Cardiac fibroblast (primary cell): Measurements from ENCODE around the gene HUS1B.
"Not testable (repeated sequence)": the region's sequence is repeated elsewhere in the genome, so short reads cannot be mapped to it uniquely, and the experiment has no call there.

Experiments
- DNase-seq, 2 donors: peaks; one replicate each; pipeline versions ENCODE4 v3.0.0 to v3.0.0-alpha.2; 2010; ENCODE audit warnings: low read depth in 2 of 2
- H3K4me3 ChIP-seq, 2 donors: replicated peaks in 1 of 2; 1 replicate in 1 of 2; 2 replicates in 1 of 2; pipeline ENCODE4 v1.5.1; 2011; ENCODE audit warnings: low read depth in 2 of 2, low read length in 2 of 2, mild to moderate bottlenecking in 2 of 2, moderate library complexity in 1 of 2
- TF ChIP-seq, protein P1 (sequence below): IDR thresholded peaks from one replicate; pipeline ENCODE4 v1.5.1; 2011; ENCODE audit warnings: low read depth, mild to moderate bottlenecking, low read length, inconsistent platforms

Gene HUS1B

DNA sequence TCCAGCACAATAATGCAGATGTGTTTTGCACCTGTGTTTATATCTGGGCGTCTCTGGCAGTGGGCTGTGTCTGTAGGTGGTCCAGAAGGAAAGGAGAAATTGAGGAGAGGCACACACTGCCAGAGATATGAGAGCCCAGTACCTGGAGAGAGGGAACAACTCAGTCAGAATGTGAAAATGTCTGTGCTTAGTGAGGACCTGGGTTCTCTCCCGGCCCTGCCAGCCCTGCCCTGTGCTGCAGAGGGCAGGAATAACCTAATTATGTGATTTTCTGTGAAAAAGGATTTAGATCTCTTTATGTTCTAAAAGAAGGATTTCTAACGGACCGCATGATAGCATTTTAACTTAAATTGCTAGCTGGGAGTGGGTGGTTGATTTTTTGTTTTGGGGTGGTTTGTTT, 44.3 kb upstream of the HUS1B start:
- no peak for DNase-seq
- H3K4me3 ChIP-seq = no peak overlapping the region
- TF ChIP-seq, protein P1, sequence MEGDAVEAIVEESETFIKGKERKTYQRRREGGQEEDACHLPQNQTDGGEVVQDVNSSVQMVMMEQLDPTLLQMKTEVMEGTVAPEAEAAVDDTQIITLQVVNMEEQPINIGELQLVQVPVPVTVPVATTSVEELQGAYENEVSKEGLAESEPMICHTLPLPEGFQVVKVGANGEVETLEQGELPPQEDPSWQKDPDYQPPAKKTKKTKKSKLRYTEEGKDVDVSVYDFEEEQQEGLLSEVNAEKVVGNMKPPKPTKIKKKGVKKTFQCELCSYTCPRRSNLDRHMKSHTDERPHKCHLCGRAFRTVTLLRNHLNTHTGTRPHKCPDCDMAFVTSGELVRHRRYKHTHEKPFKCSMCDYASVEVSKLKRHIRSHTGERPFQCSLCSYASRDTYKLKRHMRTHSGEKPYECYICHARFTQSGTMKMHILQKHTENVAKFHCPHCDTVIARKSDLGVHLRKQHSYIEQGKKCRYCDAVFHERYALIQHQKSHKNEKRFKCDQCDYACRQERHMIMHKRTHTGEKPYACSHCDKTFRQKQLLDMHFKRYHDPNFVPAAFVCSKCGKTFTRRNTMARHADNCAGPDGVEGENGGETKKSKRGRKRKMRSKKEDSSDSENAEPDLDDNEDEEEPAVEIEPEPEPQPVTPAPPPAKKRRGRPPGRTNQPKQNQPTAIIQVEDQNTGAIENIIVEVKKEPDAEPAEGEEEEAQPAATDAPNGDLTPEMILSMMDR = no peak

DNA sequence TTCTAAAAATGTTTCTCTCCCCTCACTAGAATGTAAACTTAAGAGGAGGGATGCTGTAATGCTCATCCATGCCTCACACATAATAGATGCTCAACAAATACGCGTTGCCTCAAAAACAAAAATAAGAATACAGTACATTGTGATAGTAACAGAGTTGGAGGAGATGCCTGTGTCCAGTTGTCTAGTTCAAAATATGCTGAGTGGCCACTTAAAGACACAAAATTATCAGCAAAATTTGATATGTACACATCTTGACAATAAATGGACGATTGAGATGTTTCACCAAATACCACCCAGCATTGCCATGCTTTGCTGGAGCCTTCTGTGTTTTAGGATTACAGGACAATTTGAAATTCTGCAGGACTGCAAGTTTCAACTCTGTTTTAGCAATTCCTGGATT, 43.6 kb upstream of the HUS1B start:
- no peak for DNase-seq
- TF ChIP-seq, protein P1 = no peak
- H3K4me3 ChIP-seq = no peak overlapping the region

DNA sequence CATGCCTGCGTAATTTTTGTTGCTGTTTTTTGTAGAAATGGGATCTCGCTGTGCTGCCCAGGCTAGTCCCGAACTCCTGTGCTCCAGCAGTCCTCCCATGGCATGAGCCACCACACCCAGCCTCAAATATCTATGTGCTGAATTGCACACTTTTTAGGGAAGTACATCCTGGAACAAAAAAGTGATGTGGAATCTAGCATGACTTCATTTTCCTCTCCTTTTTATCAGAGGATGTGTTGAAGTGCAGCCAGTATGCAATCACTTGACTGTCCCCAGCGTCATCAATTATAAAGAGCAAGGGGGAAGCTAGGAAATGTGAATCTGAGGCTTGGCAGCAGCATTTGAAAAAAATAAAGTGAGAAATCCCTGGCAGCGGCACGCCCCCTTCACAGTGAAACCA, 42.4 kb upstream of the HUS1B start:
- TF ChIP-seq, protein P1 = no peak
- DNase-seq = peak; percentile 20 to 29

DNA sequence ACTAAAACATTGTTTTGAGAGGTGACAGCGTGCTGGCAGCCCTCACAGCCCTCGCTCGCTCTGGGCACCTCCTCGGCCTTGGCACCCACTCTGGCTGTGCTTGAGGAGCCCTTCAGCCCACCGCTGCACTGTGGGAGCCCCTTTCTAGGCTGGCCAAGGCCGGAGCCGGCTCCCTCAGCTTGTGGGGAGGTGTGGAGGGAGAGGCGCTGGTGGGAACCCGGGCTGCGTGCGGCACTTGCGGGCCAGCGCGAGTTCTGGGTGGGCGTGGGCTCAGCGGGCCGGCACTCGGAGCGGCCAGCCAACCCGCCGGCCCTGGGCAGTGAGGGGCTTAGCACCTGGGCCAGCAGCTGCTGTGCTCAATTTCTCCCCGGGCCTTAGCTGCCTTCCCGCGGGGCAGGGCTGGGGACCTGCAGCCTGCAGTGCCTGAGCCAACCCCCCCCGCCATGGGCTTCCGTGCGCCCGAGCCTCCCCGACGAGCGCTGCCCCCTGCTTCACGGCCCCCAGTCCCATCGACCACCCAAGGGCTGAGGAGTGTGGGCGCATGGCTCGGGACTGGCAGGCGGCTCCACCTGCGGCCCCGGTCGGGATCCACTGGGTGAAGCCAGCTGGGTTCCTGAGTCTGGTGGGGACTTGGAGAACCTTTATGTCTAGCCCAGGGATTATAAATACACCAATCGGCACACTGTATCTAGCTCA, 37.7 kb upstream of the HUS1B start:
- not testable (repeated sequence) for H3K4me3 ChIP-seq, DNase-seq

More for the DNA sequence above, 42.4 kb upstream of the HUS1B start:
- H3K4me3 ChIP-seq = no peak overlapping the region

DNA sequence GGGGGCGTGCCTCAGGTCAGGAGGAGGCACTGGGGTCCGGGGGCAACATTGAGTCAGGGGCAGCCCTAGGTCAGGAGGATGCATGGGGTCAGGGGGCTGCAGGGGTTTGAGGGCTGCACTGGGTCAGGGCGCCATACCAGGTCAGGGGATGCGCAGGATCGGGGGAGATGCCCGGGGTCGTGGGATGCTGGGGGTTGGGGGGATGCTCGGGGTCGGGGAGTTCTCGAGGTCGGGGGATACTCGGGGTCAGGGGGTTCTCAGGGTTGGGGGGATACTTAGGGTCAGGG, 36.8 kb upstream of the HUS1B start:
- H3K4me3 ChIP-seq = peak overlapping the region; percentile 87 to 97
- DNase-seq = no peak
- TF ChIP-seq, protein P1 = no peak

DNA sequence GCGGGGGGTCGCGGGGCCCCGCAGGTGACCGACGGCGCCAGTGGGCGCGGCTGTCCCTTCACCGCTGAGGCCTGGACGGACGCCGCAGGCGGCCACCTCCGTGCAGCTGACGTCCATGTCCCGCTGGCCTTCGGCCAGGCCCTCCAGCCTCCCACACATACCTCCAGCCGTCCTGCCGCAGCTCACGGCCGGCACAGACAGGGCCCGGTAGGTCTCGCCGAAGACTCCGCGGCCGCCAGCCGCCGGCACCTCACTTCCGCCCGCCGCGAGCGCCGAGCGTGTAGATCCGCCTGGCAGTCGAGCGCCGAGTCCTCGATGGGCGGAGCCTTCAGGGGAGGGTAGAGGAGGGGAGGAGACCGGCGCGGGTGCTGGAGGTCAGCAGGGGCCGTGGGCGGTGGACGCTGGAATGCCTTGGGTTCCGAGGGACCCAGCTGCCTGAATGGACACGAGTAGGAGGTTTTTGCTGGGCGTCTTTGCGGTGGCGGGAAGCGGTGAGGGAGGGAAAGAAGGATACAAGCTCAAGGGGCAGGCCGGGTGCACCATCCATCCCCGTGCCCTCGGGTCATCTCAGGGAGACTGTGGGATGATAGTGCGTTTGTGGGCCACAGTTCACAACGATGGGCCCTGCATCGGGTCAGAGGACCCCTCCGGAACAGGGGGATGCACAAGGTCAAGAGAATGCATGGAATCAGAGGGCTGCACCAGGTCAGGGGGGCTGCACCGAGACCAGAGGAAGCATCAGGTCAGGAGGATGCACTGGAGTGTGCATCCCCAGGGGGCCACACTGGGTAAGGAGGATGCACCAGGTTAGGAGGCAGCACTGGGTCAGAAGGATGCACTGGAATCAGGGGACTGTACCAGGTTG, 36.2 kb upstream of the HUS1B start, which contains the start of gene EXOC2:
TSS of gene EXOC2 (minus strand) at position 282 of the 865 bp plus-strand sequence. CDS start 55,321 bp downstream, outside the sequence.
- TF ChIP-seq, protein P1 = no peak
- H3K4me3 ChIP-seq = peak within 1 kb of the TSS; percentile 87 to 97
- peak; percentile 79 to 85 for DNase-seq

DNA sequence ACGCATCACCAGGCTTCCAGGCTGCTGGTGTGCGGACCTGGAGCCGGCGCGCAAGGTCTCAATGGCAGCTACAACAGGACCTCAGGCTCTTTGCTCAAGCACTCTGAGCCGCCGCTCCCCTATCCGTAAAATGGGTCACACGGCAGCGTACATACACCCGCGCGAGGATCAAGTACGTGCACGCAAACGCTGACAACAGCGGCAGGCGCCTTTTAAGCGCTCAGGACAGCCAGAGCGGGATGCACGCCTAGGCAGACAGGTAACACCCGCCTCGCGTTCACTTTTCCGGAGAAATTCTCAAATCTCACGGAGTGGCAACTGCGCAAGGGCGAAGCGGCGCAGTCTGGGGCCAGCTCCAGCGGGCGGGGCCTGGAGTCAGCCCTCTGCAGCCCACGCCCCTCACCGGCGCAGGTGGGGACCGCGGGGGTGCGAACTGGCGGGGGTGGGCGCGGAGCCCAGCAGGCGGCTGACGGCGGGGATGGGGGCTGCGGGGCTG, 35.5 kb upstream of the HUS1B start:
- peak; percentile 33 to 50 for DNase-seq
- TF ChIP-seq, protein P1 = no peak
- peak overlapping the region; percentile 87 to 97 for H3K4me3 ChIP-seq
